HL-60 (cell line): ENCODE measurements around the gene FGF22.

Experiments
- DNase-seq, 2 experiments: peaks; one replicate each; pipeline ENCODE4 v3.0.0-alpha.2; 2010 to 2020; ENCODE audit warnings: low read depth in 1 of 2, low spot score in 1 of 2
- H3K27ac ChIP-seq: fragments of 250-450 bp; sonication (Bioruptor Pico); replicated peaks from 2 replicates; pipeline ENCODE4 v1.5.1; 2020; ENCODE audit warnings: mild to moderate bottlenecking, moderate library complexity
- H3K27me3 ChIP-seq: fragments of 250-450 bp; sonication (Bioruptor Pico); 2 replicates; pipeline ENCODE4 v1.5.1; 2021; ENCODE audit warnings: mild to moderate bottlenecking, moderate library complexity; ENCODE audit not compliant: insufficient read depth, poor library complexity, severe bottlenecking
- H3K4me3 ChIP-seq: replicated peaks from 2 replicates; pipeline ENCODE4 v1.5.1; 2011; ENCODE audit warnings: mild to moderate bottlenecking, control low read depth, low read length; ENCODE audit not compliant: insufficient read depth
- GABPA ChIP-seq: IDR thresholded peaks from 2 replicates; pipeline ENCODE4 v1.6.1; 2012; ENCODE audit warnings: low read depth
- POLR2AphosphoS5 ChIP-seq: IDR thresholded peaks from 2 replicates; pipeline ENCODE4 v1.6.1; 2012; ENCODE audit warnings: low read depth
- SPI1 ChIP-seq: IDR thresholded peaks from 2 replicates; pipeline ENCODE4 v1.6.1; 2012; ENCODE audit warnings: low read depth, mild to moderate bottlenecking, borderline replicate concordance
- TF ChIP-seq, protein P1 (sequence below): IDR thresholded peaks from one replicate; pipeline ENCODE4 v1.5.1; 2011; ENCODE audit warnings: low read length, control low read depth, inconsistent platforms; ENCODE audit not compliant: insufficient read depth
- TF ChIP-seq, protein P2 (sequence below): IDR thresholded peaks from 2 replicates; pipeline ENCODE4 v1.6.1; 2012; ENCODE audit warnings: low read depth; ENCODE audit not compliant: insufficient replicate concordance

Gene FGF22

DNA sequence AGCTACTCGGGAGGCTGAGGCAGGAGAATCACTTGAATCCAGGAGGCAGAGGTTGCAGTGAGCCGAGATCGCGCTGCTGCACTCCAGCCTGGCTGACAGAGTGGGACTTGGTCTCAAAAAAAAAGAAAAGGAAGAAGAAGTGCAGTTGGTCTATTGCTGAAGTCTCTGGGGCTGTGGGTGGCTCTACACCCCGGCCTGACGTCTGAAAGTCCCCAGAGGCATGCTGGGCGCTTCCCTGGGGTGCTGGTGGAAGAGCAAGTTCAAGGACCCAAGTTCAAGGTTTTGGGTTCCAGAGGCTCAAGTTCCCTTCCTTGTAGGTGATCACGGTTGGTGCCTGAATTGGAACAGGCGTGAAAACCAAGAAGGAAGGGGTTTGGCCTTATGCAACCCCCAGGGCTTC is 46.2 kb upstream of the FGF22 start:
- peaks cover 21% of the 10 kb centered on the region for H3K27me3 ChIP-seq
- DNase-seq, result no peak
- TF ChIP-seq SPI1 (no peak), GABPA (no peak), POLR2AphosphoS5 (no peak)
- TF ChIP-seq, protein P1, sequence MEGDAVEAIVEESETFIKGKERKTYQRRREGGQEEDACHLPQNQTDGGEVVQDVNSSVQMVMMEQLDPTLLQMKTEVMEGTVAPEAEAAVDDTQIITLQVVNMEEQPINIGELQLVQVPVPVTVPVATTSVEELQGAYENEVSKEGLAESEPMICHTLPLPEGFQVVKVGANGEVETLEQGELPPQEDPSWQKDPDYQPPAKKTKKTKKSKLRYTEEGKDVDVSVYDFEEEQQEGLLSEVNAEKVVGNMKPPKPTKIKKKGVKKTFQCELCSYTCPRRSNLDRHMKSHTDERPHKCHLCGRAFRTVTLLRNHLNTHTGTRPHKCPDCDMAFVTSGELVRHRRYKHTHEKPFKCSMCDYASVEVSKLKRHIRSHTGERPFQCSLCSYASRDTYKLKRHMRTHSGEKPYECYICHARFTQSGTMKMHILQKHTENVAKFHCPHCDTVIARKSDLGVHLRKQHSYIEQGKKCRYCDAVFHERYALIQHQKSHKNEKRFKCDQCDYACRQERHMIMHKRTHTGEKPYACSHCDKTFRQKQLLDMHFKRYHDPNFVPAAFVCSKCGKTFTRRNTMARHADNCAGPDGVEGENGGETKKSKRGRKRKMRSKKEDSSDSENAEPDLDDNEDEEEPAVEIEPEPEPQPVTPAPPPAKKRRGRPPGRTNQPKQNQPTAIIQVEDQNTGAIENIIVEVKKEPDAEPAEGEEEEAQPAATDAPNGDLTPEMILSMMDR, result no peak
- TF ChIP-seq, protein P2, sequence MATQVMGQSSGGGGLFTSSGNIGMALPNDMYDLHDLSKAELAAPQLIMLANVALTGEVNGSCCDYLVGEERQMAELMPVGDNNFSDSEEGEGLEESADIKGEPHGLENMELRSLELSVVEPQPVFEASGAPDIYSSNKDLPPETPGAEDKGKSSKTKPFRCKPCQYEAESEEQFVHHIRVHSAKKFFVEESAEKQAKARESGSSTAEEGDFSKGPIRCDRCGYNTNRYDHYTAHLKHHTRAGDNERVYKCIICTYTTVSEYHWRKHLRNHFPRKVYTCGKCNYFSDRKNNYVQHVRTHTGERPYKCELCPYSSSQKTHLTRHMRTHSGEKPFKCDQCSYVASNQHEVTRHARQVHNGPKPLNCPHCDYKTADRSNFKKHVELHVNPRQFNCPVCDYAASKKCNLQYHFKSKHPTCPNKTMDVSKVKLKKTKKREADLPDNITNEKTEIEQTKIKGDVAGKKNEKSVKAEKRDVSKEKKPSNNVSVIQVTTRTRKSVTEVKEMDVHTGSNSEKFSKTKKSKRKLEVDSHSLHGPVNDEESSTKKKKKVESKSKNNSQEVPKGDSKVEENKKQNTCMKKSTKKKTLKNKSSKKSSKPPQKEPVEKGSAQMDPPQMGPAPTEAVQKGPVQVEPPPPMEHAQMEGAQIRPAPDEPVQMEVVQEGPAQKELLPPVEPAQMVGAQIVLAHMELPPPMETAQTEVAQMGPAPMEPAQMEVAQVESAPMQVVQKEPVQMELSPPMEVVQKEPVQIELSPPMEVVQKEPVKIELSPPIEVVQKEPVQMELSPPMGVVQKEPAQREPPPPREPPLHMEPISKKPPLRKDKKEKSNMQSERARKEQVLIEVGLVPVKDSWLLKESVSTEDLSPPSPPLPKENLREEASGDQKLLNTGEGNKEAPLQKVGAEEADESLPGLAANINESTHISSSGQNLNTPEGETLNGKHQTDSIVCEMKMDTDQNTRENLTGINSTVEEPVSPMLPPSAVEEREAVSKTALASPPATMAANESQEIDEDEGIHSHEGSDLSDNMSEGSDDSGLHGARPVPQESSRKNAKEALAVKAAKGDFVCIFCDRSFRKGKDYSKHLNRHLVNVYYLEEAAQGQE, result no peak
- no peak overlapping the region for H3K4me3 ChIP-seq
- H3K27ac ChIP-seq, result no peak overlapping the region

DNA sequence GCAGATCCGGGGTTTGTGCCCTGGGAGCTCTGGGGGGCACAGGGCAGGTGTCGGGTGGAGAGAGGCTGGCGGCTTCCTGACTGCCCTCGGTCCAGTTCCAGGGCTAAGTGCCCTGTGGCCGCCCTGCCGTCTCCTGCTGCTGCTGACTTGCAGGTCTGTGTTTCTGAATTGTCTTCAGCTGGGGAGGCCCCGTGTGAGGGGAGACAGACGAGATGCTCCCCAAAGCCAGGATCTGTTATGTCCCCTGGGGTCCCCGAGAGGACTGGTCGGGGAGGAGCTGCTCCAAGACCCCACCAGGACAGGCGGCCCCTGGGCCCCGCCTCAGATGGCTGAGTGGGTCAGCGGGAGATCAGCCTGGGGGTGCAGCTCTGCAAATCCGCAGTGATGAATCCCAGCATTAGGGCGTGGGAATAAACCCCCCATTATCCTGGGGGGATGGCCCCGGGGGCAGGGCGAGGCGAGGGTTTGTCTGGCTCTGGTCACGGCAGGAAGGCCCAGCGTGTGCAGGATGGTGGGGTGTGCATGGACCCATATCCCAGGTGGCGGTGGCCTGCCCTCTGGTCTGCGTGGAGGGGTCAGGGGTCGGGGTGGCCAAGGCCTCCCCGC is 45.3 kb upstream of the FGF22 start:
- no peak for TF ChIP-seq POLR2AphosphoS5
- TF ChIP-seq, protein P2, result no peak
- TF ChIP-seq, protein P1, result no peak
- no peak for TF ChIP-seq SPI1
- no peak for TF ChIP-seq GABPA
- no peak overlapping the region for H3K27ac ChIP-seq
- DNase-seq, result no peak

DNA sequence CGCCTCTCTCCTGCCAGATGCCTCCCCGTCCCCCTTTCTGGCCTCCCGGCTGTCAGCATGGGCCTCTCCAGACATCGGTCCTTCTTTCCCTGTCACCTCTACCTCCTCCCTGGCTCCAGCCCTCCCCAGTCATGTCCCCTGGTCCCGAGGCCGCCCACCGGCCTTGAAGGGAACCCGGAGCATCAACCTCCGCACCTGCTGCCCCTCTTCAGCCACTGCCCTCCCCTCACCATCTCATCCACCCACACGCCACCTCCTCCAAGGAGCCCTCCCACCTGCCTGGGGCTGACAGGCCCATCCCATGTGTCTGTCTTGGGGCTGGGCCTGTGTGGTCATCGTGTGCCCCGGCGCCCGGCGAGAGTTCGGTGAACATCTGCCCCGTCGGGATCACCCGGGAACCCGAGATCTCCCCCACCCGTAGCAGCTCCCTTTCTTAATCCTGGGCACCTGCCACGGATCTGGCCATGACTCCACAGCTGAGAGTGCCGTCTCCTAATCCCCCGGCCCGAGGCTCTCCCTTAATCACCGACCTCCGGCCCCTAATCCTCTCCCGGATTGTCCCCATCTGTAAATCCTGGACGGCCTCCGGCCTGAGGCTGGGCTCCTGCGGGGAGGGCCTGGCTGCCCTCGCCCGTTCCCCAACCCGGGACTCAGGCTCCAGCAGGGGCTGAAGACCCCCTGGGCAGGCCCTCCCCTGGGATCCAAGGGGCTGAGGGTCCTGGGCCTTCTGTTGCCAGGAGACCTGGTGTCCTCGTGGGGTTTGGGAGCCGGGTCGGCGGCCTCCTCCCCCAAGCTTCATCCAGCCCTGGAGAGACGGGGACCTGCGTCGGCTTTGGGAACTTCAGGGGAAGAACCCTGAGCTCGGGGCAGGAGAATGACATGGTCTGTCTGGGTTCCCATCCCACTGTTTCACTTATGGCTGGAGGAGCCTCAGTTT is 44.1 kb upstream of the FGF22 start:
- Histone ChIP-seq H3K4me3 (no peak overlapping the region), H3K27me3 (peaks cover 12% of the 10 kb centered on the region), H3K27ac (no peak overlapping the region)
- no peak for DNase-seq
- TF ChIP-seq, protein P2, result no peak
- TF ChIP-seq, protein P1, result no peak
- TF ChIP-seq GABPA, result no peak
- TF ChIP-seq SPI1, result no peak
- no peak for TF ChIP-seq POLR2AphosphoS5

More for the DNA sequence above, 45.3 kb upstream of the FGF22 start:
- Histone ChIP-seq H3K4me3 (no peak overlapping the region), H3K27me3 (peaks cover 12% of the 10 kb centered on the region)
